Choroid plexus epithelial cell (primary cell): ENCODE results near the gene SUMO2.

Source experiments
- DNase-seq: peaks from one replicate; pipeline ENCODE4 v3.0.0-alpha.2; 2010; ENCODE audit warnings: low read depth
- H3K4me3 ChIP-seq: 2 replicates; pipeline ENCODE4 v1.5.1; 2011; ENCODE audit warnings: low read depth, mild to moderate bottlenecking, control low read depth, low read length, moderate library complexity
- CTCF ChIP-seq: conservative IDR thresholded peaks from 2 replicates; pipeline ENCODE4 v1.5.1; 2011; ENCODE audit warnings: low read depth, mild to moderate bottlenecking, control low read depth, inconsistent platforms, low read length, moderate library complexity

The SUMO2 gene

DNA sequence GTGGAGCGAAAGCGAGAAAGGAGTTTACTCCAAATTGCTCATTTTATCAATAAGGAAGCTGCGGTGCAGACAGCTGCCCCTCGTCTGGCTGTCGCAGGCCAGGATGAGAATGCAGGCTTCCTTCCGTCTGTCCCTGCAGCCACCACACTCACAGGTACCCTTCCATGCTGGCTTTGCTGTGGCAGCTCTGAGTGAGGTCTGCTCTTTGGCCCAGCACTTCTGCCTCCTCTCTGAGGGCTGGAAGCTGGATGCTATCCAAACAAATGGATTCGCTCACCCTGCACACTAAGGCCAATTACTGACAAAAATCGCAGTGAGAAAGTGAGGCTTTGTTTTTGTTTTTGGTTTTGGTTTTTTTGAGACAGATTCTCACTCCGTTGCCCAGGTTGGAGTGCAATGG is 66.0 kb downstream of the SUMO2 start:
- no peak for DNase-seq
- no peak overlapping the region for H3K4me3 ChIP-seq

More for the DNA sequence above, 66.0 kb downstream of the SUMO2 start:
- TF ChIP-seq CTCF, result no peak
